BJ (cell line): ENCODE measurements around the gene OLFML3. TPM values are rescaled to one million over a fixed set of nuclear protein-coding genes. Genes with fewer than 3 reads are reported as not detected.

Source experiments
- CTCF ChIA-PET: fragments of 350-600 bp; formaldehyde crosslinking; extraction: SDS; loops from one replicate; lab custom pipeline; 2021; ENCODE audit warnings: antibody characterized with exemption, inconsistent platforms; lab: Yijun Ruan, JAX
- POLR2A ChIA-PET: fragments of 300-600 bp; sonication (Branson Sonifier 250); formaldehyde crosslinking; extraction: SDS; loops from one replicate; lab custom pipeline; 2021; ENCODE audit warnings: antibody characterized with exemption; lab: Charles Lee
- DNase-seq: peaks from one replicate; pipeline ENCODE4 v3.0.0-alpha.2; 2011; ENCODE audit warnings: low read depth
- H3K27me3 ChIP-seq: 2 replicates; pipeline ENCODE4 v1.6.0; 2011; ENCODE audit warnings: low read length; ENCODE audit not compliant: control insufficient read depth, insufficient read depth
- H3K36me3 ChIP-seq: 2 replicates; pipeline ENCODE4 v1.5.1; 2011; ENCODE audit warnings: low read length; ENCODE audit not compliant: control insufficient read depth, insufficient read depth
- H3K4me3 ChIP-seq: 2 replicates; pipeline ENCODE4 v1.5.1; 2011; ENCODE audit warnings: low read depth, mild to moderate bottlenecking, control low read depth, low read length
- polyA plus RNA-seq: library from polyadenylated mRNA; depleted of rRNA; stranded (reverse); fragments of >200 nt; gene quantifications from 2 replicates; pipeline ENCODE4 v1.2.3, GENCODE V29; 2011; rRNA removed
- TF ChIP-seq, protein P1 (sequence below): IDR thresholded peaks from 2 replicates; pipeline ENCODE4 v1.5.1; 2011; ENCODE audit warnings: low read depth, mild to moderate bottlenecking, control low read depth, inconsistent platforms, low read length, moderate library complexity; ENCODE audit not compliant: insufficient read depth

OLFML3 gene
- polyA plus RNA-seq, 1 experiment, result 76.8 TPM

- no peaks in the 10 kb centered on the region for H3K36me3 ChIP-seq
- ChIA-PET POLR2A (interaction anchor here (0.5 kb wide), 1 partner anchor 65 kb away, joined by 13 read pairs; no protein-coding TSS in a partner anchor), CTCF (no interaction called here)
- TF ChIP-seq, protein P1, sequence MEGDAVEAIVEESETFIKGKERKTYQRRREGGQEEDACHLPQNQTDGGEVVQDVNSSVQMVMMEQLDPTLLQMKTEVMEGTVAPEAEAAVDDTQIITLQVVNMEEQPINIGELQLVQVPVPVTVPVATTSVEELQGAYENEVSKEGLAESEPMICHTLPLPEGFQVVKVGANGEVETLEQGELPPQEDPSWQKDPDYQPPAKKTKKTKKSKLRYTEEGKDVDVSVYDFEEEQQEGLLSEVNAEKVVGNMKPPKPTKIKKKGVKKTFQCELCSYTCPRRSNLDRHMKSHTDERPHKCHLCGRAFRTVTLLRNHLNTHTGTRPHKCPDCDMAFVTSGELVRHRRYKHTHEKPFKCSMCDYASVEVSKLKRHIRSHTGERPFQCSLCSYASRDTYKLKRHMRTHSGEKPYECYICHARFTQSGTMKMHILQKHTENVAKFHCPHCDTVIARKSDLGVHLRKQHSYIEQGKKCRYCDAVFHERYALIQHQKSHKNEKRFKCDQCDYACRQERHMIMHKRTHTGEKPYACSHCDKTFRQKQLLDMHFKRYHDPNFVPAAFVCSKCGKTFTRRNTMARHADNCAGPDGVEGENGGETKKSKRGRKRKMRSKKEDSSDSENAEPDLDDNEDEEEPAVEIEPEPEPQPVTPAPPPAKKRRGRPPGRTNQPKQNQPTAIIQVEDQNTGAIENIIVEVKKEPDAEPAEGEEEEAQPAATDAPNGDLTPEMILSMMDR, result no peak
- no peak for DNase-seq
- no peak overlapping the region for H3K4me3 ChIP-seq
- no peaks in the 10 kb centered on the region for H3K27me3 ChIP-seq
Observed at GRCh38 chr1:114026797-114027196, 47.5 kb downstream of the OLFML3 start.

Other genes starting within 250 kb of the OLFML3 start
- gene PHTF1, start 220.0 kb upstream of the OLFML3 start, polyA plus RNA-seq, result 7.4 and 10.9 TPM in 2 replicates
- 4.0 and 11.0 TPM in 2 replicates for gene RSBN1, start 167.0 kb upstream of the OLFML3 start, polyA plus RNA-seq
- gene PTPN22, start 107.8 kb upstream of the OLFML3 start, polyA plus RNA-seq, result 0.02 and 0.06 TPM in 2 replicates
- gene BCL2L15, start 91.9 kb upstream of the OLFML3 start, polyA plus RNA-seq, result 0.02 and 0.06 TPM in 2 replicates
- 9.5 and 13.2 TPM in 2 replicates for gene AP4B1, start 74.7 kb upstream of the OLFML3 start, polyA plus RNA-seq
- 3.4 and 4.5 TPM in 2 replicates for gene DCLRE1B, start 74.1 kb upstream of the OLFML3 start, polyA plus RNA-seq
- 27.6 and 29.7 TPM in 2 replicates for gene HIPK1, start 50.1 kb upstream of the OLFML3 start, polyA plus RNA-seq
- gene SYT6, start 174.4 kb downstream of the OLFML3 start, polyA plus RNA-seq, result not detected in 2 replicates